ENCODE data around the gene GTF3C6.
A peak's percentile ranks its signal among the peaks of the same experiment; 100 is the strongest.

The GTF3C6 gene

GRCh38 chr6:110958329-110959192 lies at the start of gene GTF3C6:
GTF3C6 (plus strand) TSS chr6:110958706; CDS start chr6:110958770, 64 bp downstream.
- no peak for TF ChIP-seq CTCF (IDR thresholded peaks at IDR 0.05; ENCODE audit: insufficient read depth, low read depth, low read length, missing control alignments)
- peak; percentile 97 for DNase-seq (ENCODE audit: low read depth)
- peak within 1 kb of the TSS; percentile 82 for H3K4me3 ChIP-seq (ENCODE audit: low read depth, low read length)

- no peak for TF ChIP-seq CTCF (IDR thresholded peaks at IDR 0.05; ENCODE audit: insufficient read depth, low read depth, low read length, missing control alignments)
- DNase-seq (ENCODE audit: low read depth): no peak
Observed at GRCh38 chr6:110930781-110931180, 27.7 kb upstream of the GTF3C6 start.

GRCh38 chr6:110933912-110934311 lies 24.6 kb upstream of the GTF3C6 start:
- DNase-seq (ENCODE audit: low read depth): no peak
- TF ChIP-seq CTCF (IDR thresholded peaks at IDR 0.05; ENCODE audit: insufficient read depth, low read depth, low read length, missing control alignments): no peak
- no peak overlapping the region for H3K4me3 ChIP-seq (ENCODE audit: low read depth, low read length)

More at GRCh38 chr6:110930781-110931180, 27.7 kb upstream of the GTF3C6 start:
- no peak overlapping the region for H3K4me3 ChIP-seq (ENCODE audit: low read depth, low read length)

- TF ChIP-seq CTCF (IDR thresholded peaks at IDR 0.05; ENCODE audit: insufficient read depth, low read depth, low read length, missing control alignments): no peak
- H3K4me3 ChIP-seq (ENCODE audit: low read depth, low read length): no peak overlapping the region
- DNase-seq (ENCODE audit: low read depth): no peak
Observed at GRCh38 chr6:110934381-110934898, 24.1 kb upstream of the GTF3C6 start.

- TF ChIP-seq CTCF (IDR thresholded peaks at IDR 0.05; ENCODE audit: insufficient read depth, low read depth, low read length, missing control alignments): no peak
- DNase-seq (ENCODE audit: low read depth): no peak
- H3K4me3 ChIP-seq (ENCODE audit: low read depth, low read length): no peak overlapping the region
Observed at GRCh38 chr6:110935171-110935570, 23.3 kb upstream of the GTF3C6 start.

- H3K4me3 ChIP-seq (ENCODE audit: low read depth, low read length): no peak overlapping the region
- no peak for DNase-seq (ENCODE audit: low read depth)
- TF ChIP-seq CTCF (IDR thresholded peaks at IDR 0.05; ENCODE audit: insufficient read depth, low read depth, low read length, missing control alignments): no peak
Observed at GRCh38 chr6:110938171-110938570, 20.3 kb upstream of the GTF3C6 start.
